GM23338 (cell line): ENCODE data around the gene RPH3AL.

Experiments
- CTCF ChIP-seq, 2 experiments: fragments of 200-600 bp in 1 of 2; sonication (generic) in 1 of 2; conservative IDR thresholded peaks; 2 replicates each; pipeline versions ENCODE4 v1.5.1 to v1.6.1; 2016 to 2017; ENCODE audit warnings: antibody characterized with exemption in 2 of 2, low read depth in 2 of 2, mild to moderate bottlenecking in 2 of 2, moderate library complexity in 1 of 2
- EZH2 ChIP-seq: fragments of 200-600 bp; sonication (generic); IDR thresholded peaks from one replicate; pipeline ENCODE4 v1.8.0; 2017; ENCODE audit warnings: antibody characterized with exemption, mild to moderate bottlenecking, low read depth; ENCODE audit not compliant: unreplicated experiment
- POLR2AphosphoS5 ChIP-seq: IDR thresholded peaks from 2 replicates; pipeline ENCODE4 v1.6.1; 2016; ENCODE audit warnings: antibody characterized with exemption, low read depth
- REST ChIP-seq: IDR thresholded peaks from one replicate; pipeline ENCODE4 v1.6.1; 2018; ENCODE audit warnings: antibody characterized with exemption; ENCODE audit not compliant: unreplicated experiment
- ZNF331 ChIP-seq: fragments of 250-450 bp; sonication (Bioruptor Pico); IDR thresholded peaks from 2 replicates; pipeline ENCODE4 v1.5.0; 2020; ENCODE audit warnings: low read depth, mild to moderate bottlenecking, moderate library complexity

- TF ChIP-seq REST (no peak), CTCF (conservative IDR thresholded peaks at IDR 0.05; ENCODE audit: low read depth in 2 of 2) (no peak), EZH2 (no peak), POLR2AphosphoS5 (no peak), ZNF331 (CRISPR knock-in tag) (no peak)
These were observed 146.8 kb downstream of the RPH3AL start for GRCh38 chr17:205817-206216.
